ENCODE results near the gene GALNT12. TPM values are rescaled to one million over a fixed set of nuclear protein-coding genes. Genes with fewer than 3 reads are reported as not detected.

The GALNT12 gene
- total RNA-seq (2014; rRNA removed) (14.8 and 24.8 TPM in 2 replicates), Bru-seq, nascent RNA (percentile 50 among the genes with signal in this experiment), BruChase-seq, experiment 1, labeled RNA remaining after a 6-hour chase (percentile 48 among the genes with signal in this experiment), BruChase-seq, experiment 2, labeled RNA remaining after a 2-hour chase (percentile 50 among the genes with signal in this experiment)
- long read RNA-seq, transcript GALNT12-201 (10 exons, 2,735 nt), result major isoform, 16 of 23 reads
- long read RNA-seq, partial matches to known transcripts, result 3 of 23 reads
- long read RNA-seq, other reads (novel, unspliced or antisense), result 4 of 23 reads

- intact Hi-C loops (cut with micrococcal nuclease), result loop anchor here (2.0 kb wide), 1 partner anchor 192 kb away; no protein-coding TSS in a partner anchor
- ChIA-PET CTCF (interaction anchor here (0.6 to 2.0 kb wide), 4 partner anchors 41 to 334 kb away, joined by 3 to 10 read pairs (median 5); no protein-coding TSS in a partner anchor), POLR2A (ENCODE audit: unreplicated experiment) (no interaction called here)
- no peaks in the 10 kb centered on the region for H3K36me3 ChIP-seq (ENCODE audit: low read depth, low read length)
- peak within 1 kb of the TSS; percentile 59 for H3K9ac ChIP-seq (ENCODE audit: low read length)
- H3K79me2 ChIP-seq (ENCODE audit: low read length), result peaks cover 4% of the 10 kb centered on the region; the same call in 1 of the 2 replicates
- ATAC-seq, result peak; percentile 20
- no peaks in the 10 kb centered on the region for H3F3A ChIP-seq (ENCODE audit: low read length, unreplicated experiment)
- no peaks in the 10 kb centered on the region for H4K20me1 ChIP-seq (ENCODE audit: low read length)
- H3K4me3 ChIP-seq (ENCODE audit: low read length), result peak within 1 kb of the TSS; percentile 87
- H3K4me1 ChIP-seq (ENCODE audit: insufficient read depth, low read length), result peaks cover 56% of the 10 kb centered on the region
- no peaks in the 10 kb centered on the region for H3K27me3 ChIP-seq (ENCODE audit: low read length)
- H3K27ac ChIP-seq (ENCODE audit: low read length), result peak within 1 kb of the TSS; percentile 80
- no peaks in the 10 kb centered on the region for H3K9me2 ChIP-seq (replicated peaks; ENCODE audit: low read length)
- TF ChIP-seq CTCF (conservative IDR thresholded peaks at IDR 0.05; ENCODE audit: low read depth, low read length) (no peak), EZH2phosphoT487 (IDR thresholded peaks at IDR 0.05; ENCODE audit: borderline replicate concordance, low read length) (no peak), EZH2 (IDR thresholded peaks at IDR 0.05; ENCODE audit: low read length, unreplicated experiment) (no peak)
- H3K4me2 ChIP-seq (ENCODE audit: low read length), result peak within 1 kb of the TSS; percentile 88
- no peaks in the 10 kb centered on the region for H3K9me3 ChIP-seq (ENCODE audit: low read length)
- TSS peak; percentile 11 for BruUV-seq (replicated peaks)
- no peak for DNase-seq
- peak within 1 kb of the TSS; percentile 63 for H2AFZ ChIP-seq (ENCODE audit: low read length)
Observed at GRCh38 chr9:98807070-98807813, at the start of gene GALNT12. GALNT12 (plus strand) TSS chr9:98807670; CDS start chr9:98807699, 29 bp downstream.

GRCh38 chr9:98760231-98760630 lies 47.2 kb upstream of the GALNT12 start:
- Histone ChIP-seq H3K27ac (ENCODE audit: low read length) (no peak overlapping the region), H3K79me2 (ENCODE audit: low read length) (no peaks in the 10 kb centered on the region), H3F3A (ENCODE audit: low read length, unreplicated experiment) (no peaks in the 10 kb centered on the region), H3K4me2 (ENCODE audit: low read length) (no peak overlapping the region), H2AFZ (ENCODE audit: low read length) (no peak overlapping the region), H3K4me3 (ENCODE audit: low read length) (no peak overlapping the region), H3K27me3 (ENCODE audit: low read length) (no peaks in the 10 kb centered on the region), H3K4me1 (ENCODE audit: insufficient read depth, low read length) (no peaks in the 10 kb centered on the region), H3K9me2 (replicated peaks; ENCODE audit: low read length) (no peaks in the 10 kb centered on the region), H4K20me1 (ENCODE audit: low read length) (no peaks in the 10 kb centered on the region), H3K9me3 (ENCODE audit: low read length) (peaks cover 6% of the 10 kb centered on the region; the same call in 1 of the 2 replicates), H3K36me3 (ENCODE audit: low read depth, low read length) (peaks cover 19% of the 10 kb centered on the region), H3K9ac (ENCODE audit: low read length) (no peak overlapping the region)
- ChIA-PET POLR2A (ENCODE audit: unreplicated experiment) (no interaction called here), CTCF (no interaction called here)
- no TSS peak for BruUV-seq (replicated peaks)
- ATAC-seq (no peak), DNase-seq (no peak)
- intact Hi-C loops (cut with micrococcal nuclease), result no loop called here
- TF ChIP-seq EZH2phosphoT487 (IDR thresholded peaks at IDR 0.05; ENCODE audit: borderline replicate concordance, low read length) (no peak), EZH2 (IDR thresholded peaks at IDR 0.05; ENCODE audit: low read length, unreplicated experiment) (no peak), CTCF (conservative IDR thresholded peaks at IDR 0.05; ENCODE audit: low read depth, low read length) (no peak)
